RPMI7951 (cell line): ENCODE measurements around the gene RALY. TPM values are rescaled to one million over a fixed set of nuclear protein-coding genes. Genes with fewer than 3 reads are reported as not detected.
"Not testable (repeated sequence)": the region's sequence is repeated elsewhere in the genome, so short reads cannot be mapped to it uniquely, and the experiment has no call there.

Experiments
- DNase-seq: peaks from one replicate; pipeline ENCODE4 v3.0.0-alpha.2; 2012; ENCODE audit warnings: low read depth
- total RNA-seq: library from RNA; depleted of rRNA; stranded (reverse); fragments of >200 nt; shearing (Covaris generic); gene quantifications from 2 replicates; pipeline ENCODE4 v1.2.3, GENCODE V29; 2014

RALY gene
- total RNA-seq, 1 experiment from 2014 or later = 153 TPM

DNA sequence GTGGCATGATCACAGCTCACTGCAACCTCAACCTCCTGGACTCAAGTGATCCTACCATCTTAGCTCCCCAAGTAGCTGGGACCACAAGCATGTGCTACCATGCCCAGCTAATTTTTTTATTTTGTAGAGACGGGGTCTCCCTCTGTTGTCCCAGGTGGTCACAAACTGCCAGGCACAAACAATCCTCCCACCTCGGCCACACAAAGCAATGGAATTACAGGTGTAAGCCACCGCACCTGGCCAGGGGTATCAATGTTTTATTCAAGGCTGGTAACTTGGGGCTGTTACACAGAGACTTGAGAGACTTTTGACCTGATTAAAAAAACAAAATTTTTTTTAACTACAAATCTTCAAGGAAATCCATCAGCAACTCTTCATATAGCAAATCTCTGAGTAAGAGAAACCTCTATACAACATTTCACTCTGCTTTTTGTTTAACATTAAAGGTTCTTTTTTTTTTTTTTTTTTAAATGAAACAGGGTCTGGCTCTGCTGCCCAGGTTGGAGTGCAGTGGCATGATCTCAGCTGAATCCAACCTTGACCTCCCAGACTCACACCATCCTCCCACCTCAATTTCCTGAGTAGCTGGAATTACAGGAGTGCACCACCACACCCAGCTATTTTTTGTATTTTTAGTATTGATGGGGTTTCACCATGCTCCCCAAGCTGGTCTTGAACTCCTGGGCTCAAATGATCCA, 112.4 kb downstream of the RALY start:
- DNase-seq = no peak

DNA sequence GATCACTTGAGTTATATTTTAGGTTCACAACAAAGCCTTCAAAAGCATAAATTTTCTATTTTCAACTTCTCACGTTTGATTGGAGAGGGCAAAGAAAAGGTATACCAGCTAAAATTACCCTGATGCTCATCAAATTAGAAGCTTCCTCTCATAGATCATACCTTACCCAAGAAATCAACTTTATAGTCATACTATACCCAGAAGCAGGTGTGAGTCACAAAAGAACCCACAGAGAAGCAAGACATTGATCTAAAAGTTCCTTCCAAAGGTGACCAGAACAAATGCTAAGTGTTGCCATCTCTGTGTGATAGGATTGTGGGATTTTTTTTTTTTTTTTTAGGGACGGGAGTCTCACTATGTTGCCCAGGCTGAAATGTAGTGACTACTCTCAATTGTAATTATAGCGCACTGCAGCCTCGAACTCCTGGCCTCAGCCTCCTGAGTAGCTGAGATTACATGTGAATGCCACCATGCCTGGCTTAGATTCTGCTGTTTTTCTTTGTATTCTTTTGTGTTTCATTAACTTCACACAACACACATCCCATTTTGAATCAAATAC, 115.0 kb downstream of the RALY start:
- no peak for DNase-seq

GRCh38 chr20:34109442-34109841, 115.7 kb downstream of the RALY start:
- DNase-seq = no peak

GRCh38 chr20:34110025-34110744, 116.5 kb downstream of the RALY start:
- DNase-seq = no peak

GRCh38 chr20:34110745-34111641, 117.3 kb downstream of the RALY start:
- DNase-seq = peak; percentile 65

- peak; percentile 99 for DNase-seq
Measured at GRCh38 chr20:34111702-34112599, 118.2 kb downstream of the RALY start, which contains the start of gene EIF2S2. Gene EIF2S2 (minus strand): TSS chr20:34112243. CDS start chr20:34112110, 133 bp downstream.

GRCh38 chr20:34112600-34113101, 118.9 kb downstream of the RALY start:
- DNase-seq = peak; percentile 58

DNA sequence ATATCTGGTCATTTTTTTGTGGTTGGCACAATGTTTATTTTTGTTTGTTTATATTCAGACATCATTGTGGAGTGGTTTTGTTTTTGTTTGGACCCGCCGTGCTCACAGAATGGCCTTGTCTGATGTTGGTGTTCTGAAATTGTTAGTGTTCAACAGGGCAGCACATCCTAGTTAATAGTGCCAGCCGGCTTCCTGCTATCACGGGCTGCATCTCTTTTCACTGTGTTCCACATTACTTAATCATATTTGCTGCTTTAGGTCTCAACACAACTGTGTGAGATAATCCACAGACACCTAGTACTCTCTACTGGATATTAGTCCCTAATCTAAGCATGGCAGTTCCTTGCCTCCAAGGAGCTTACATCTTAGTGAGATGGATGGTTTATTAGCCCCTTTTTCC, 121.1 kb downstream of the RALY start:
- no peak for DNase-seq

DNA sequence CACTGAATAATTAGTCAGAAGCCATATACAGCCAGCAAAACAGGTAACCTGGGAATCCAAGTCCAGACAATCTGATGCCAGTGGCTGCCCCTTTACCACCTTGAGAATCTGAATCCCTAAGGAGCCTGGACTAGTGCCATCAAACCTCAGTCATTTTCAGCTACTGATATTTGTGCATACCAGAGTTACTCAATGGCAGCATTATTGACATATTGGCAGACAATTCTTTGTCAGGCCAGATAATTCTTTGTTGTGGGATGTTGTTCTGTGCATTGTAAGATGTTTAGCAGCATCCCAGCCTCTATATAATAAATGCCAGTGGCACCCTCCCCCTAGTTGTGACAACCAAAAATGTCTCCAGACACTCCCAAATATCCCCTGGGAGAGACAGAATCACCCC, 121.5 kb downstream of the RALY start:
- no peak for DNase-seq

DNA sequence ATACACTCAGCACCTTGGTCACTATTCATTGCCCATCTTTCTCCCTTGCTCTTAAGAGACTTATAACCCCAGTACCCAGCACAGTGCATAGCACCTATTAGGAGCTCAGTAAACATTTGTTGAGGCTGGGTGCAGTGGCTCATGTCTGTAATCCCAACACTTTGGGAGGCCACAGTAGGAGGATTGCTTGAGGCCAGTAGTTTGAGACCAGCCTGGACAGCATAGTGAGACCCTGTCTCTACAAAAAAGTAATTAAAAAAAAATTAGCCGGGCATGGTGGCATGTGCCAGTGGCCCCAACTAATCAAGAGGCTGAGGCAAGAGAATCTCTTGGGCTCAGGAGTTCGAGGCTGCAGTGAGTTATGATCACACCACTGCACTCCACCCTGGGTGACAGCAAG, 126.5 kb downstream of the RALY start:
- DNase-seq = no peak

- no peak for DNase-seq
Measured at GRCh38 chr20:34122274-34122980, 128.7 kb downstream of the RALY start.

- DNase-seq = no peak
Measured at GRCh38 chr20:34123309-34123708, 129.6 kb downstream of the RALY start.

- DNase-seq = no peak
Measured at GRCh38 chr20:34124469-34125249, 130.9 kb downstream of the RALY start.

- no peak for DNase-seq
Measured at GRCh38 chr20:34127792-34128191, 134.1 kb downstream of the RALY start.

DNA sequence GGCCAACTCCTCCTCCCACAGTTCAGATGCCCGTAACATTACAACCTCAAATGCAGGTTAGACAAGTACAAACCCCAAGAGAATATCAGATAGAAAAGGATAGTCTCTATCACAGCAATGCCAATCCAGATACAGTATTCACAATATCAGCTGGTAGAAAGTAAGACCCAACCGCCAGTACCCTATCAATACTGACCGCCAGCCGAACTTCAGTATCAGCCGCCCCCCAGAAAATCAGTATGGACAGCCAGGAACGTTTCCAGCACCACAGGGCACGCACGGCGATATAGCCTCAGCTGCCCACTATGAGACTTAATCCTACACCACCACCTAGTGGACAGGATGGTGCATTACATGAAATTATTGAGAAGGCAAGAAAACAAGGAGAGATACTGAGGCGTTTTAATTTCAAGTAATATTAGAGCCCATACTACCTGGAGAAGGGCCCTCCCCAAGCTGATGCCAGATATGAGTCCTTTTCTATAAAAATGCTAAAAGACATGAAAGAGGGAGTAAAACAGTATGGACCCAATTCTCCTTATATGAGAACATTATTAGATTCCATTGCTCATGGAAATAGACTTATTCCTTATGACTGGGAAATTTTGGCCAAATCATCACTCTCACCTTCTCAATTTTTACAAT, 135.9 kb downstream of the RALY start:
- peak; percentile 75 for DNase-seq

DNA sequence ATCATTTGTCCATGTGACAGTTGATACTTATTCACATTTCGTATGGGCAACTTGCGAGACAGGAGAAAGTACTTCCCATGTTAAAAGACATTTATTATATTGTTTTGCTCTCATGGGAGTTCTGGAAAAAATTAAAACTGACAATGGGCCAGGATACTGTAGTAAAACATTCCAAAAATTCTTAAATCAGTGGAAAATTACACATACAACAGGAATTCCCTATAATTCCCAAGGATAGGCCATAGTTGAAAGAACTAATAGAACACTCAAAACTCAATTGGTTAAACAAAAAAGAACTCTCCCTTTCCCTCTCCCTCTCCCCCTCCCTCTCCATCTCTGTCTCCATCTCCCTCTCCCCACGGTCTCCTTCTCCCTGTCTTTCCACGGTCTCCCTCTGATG, 137.8 kb downstream of the RALY start:
- DNase-seq = no peak

DNA sequence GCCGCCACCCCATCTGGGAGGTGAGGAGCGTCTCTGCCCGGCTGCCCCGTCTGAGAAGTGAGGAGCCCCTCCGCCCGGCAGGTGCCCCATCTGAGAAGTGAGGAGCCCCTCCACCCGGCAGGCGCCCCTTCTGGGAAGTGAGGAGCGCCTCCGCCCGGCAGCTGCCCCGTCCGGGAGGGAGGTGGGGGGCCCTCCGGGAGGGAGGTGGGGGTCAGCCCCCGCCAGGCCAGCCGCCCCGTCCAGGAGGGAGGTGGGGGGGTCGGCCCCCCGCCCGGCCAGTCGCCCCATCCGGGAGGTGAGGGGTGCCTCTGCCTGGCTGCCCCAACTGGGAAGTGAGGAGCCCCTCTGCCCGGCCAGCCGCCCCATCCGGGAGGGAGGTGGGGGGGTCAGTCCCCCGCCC, 138.8 kb downstream of the RALY start:
- DNase-seq = not testable (repeated sequence)

GRCh38 chr20:34132943-34133342, 139.2 kb downstream of the RALY start:
- DNase-seq = not testable (repeated sequence)
